Effector memory CD8-positive, alpha-beta T cell (primary cell): ENCODE measurements around the gene PARD3B.

ENCODE experiments used
- ATAC-seq: fragments of 150-1000 bp; cut with Tn5 transposase; replicated peaks from 2 replicates; pipeline ENCODE4 v1.10.0; 2021; ENCODE audit warnings: mild to moderate bottlenecking, moderate library complexity
- DNase-seq, 3 experiments: peaks; one replicate each; pipeline ENCODE4 v3.0.0; 2021
- H3K27ac Mint-ChIP-seq, 2 donors: one replicate each; pipeline ENCODE4 v1.8.0; 2022; ENCODE audit warnings: mild to moderate bottlenecking in 2 of 2, mixed read lengths in 2 of 2, moderate library complexity in 2 of 2
- H3K27me3 Mint-ChIP-seq, 2 donors: one replicate each; pipeline ENCODE4 v1.8.0; 2022; ENCODE audit warnings: mixed read lengths in 2 of 2
- H3K36me3 Mint-ChIP-seq: one replicate; pipeline ENCODE4 v1.8.0; 2022; ENCODE audit warnings: mild to moderate bottlenecking, moderate library complexity, mixed read lengths; ENCODE audit not compliant: insufficient read depth
- H3K4me1 Mint-ChIP-seq, 2 donors: one replicate each; pipeline ENCODE4 v1.8.0; 2022; ENCODE audit warnings: low read depth in 2 of 2, mixed read lengths in 2 of 2
- H3K4me3 Mint-ChIP-seq, 2 donors: one replicate each; pipeline ENCODE4 v1.8.0; 2022; ENCODE audit warnings: mild to moderate bottlenecking in 2 of 2, mixed read lengths in 2 of 2, moderate library complexity in 2 of 2
- H3K9me3 Mint-ChIP-seq, 2 donors: one replicate each; pipeline ENCODE4 v1.8.0; 2022; ENCODE audit warnings: mixed read lengths in 2 of 2

The PARD3B gene

GRCh38 chr2:205520311-205520710 lies 975.0 kb downstream of the PARD3B start:
- no peaks in the 10 kb centered on the region for H3K36me3 Mint-ChIP-seq
- ATAC-seq (no peak), DNase-seq (no peak)
- peaks cover 2 to 10% of the 10 kb centered on the region in 2 donors for H3K9me3 Mint-ChIP-seq
- H3K27ac Mint-ChIP-seq, result no peak overlapping the region
- H3K27me3 Mint-ChIP-seq, result peaks cover 0 to 10% of the 10 kb centered on the region in 2 donors
- no peaks in the 10 kb centered on the region for H3K4me1 Mint-ChIP-seq
- no peak overlapping the region for H3K4me3 Mint-ChIP-seq

GRCh38 chr2:205524656-205525055 lies 979.4 kb downstream of the PARD3B start:
- DNase-seq (no peak), ATAC-seq (no peak)
- Mint-ChIP-seq H3K27ac (no peak overlapping the region), H3K4me1 (no peaks in the 10 kb centered on the region), H3K27me3 (peaks cover 0 to 19% of the 10 kb centered on the region in 2 donors), H3K4me3 (no peak overlapping the region), H3K36me3 (no peaks in the 10 kb centered on the region), H3K9me3 (peaks cover 2% of the 10 kb centered on the region in 2 donors)

- DNase-seq (no peak), ATAC-seq (no peak)
- peaks cover 0 to 7% of the 10 kb centered on the region in 2 donors for H3K9me3 Mint-ChIP-seq
- no peak overlapping the region for H3K27ac Mint-ChIP-seq
- H3K4me1 Mint-ChIP-seq, result no peaks in the 10 kb centered on the region
- peaks cover 0 to 19% of the 10 kb centered on the region in 2 donors for H3K27me3 Mint-ChIP-seq
- H3K36me3 Mint-ChIP-seq, result no peaks in the 10 kb centered on the region
- no peak overlapping the region for H3K4me3 Mint-ChIP-seq
These were observed 982.5 kb downstream of the PARD3B start for GRCh38 chr2:205527801-205528200.

- Mint-ChIP-seq H3K27ac (no peak overlapping the region), H3K9me3 (peaks cover 0 to 7% of the 10 kb centered on the region in 2 donors), H3K27me3 (peaks cover 0 to 13% of the 10 kb centered on the region in 2 donors), H3K36me3 (no peaks in the 10 kb centered on the region), H3K4me1 (no peaks in the 10 kb centered on the region), H3K4me3 (no peak overlapping the region)
- no peak for DNase-seq
- ATAC-seq, result no peak
These were observed 985.8 kb downstream of the PARD3B start for GRCh38 chr2:205531072-205531471.

GRCh38 chr2:205531489-205532148 lies 986.3 kb downstream of the PARD3B start:
- Mint-ChIP-seq H3K27ac (no peak overlapping the region), H3K4me3 (no peak overlapping the region), H3K4me1 (no peaks in the 10 kb centered on the region)

GRCh38 chr2:205535001-205535400 lies 989.7 kb downstream of the PARD3B start:
- DNase-seq (no peak), ATAC-seq (no peak)
- Mint-ChIP-seq H3K27me3 (peaks cover 0 to 9% of the 10 kb centered on the region in 2 donors), H3K4me1 (no peaks in the 10 kb centered on the region), H3K4me3 (no peak overlapping the region), H3K9me3 (peaks cover 0 to 5% of the 10 kb centered on the region in 2 donors), H3K36me3 (no peaks in the 10 kb centered on the region), H3K27ac (no peak overlapping the region)

More at GRCh38 chr2:205531489-205532148, 986.3 kb downstream of the PARD3B start:
- no peaks in the 10 kb centered on the region for H3K36me3 Mint-ChIP-seq
- H3K27me3 Mint-ChIP-seq, result peaks cover 0 to 9% of the 10 kb centered on the region in 2 donors
- H3K9me3 Mint-ChIP-seq, result peaks cover 0 to 7% of the 10 kb centered on the region in 2 donors
- DNase-seq (no peak), ATAC-seq (no peak)

- H3K4me1 Mint-ChIP-seq, result no peaks in the 10 kb centered on the region
- no peak overlapping the region for H3K27ac Mint-ChIP-seq
- ATAC-seq, result no peak
- no peaks in the 10 kb centered on the region for H3K36me3 Mint-ChIP-seq
- no peak overlapping the region for H3K4me3 Mint-ChIP-seq
- H3K27me3 Mint-ChIP-seq, result no peaks in the 10 kb centered on the region
- no peaks in the 10 kb centered on the region for H3K9me3 Mint-ChIP-seq
- DNase-seq, result no peak
These were observed 994.3 kb downstream of the PARD3B start for GRCh38 chr2:205539603-205540002.

- no peak for DNase-seq
These were observed 994.8 kb downstream of the PARD3B start for GRCh38 chr2:205540036-205540435.

GRCh38 chr2:205543262-205543843 lies 998.1 kb downstream of the PARD3B start:
- no peak overlapping the region for H3K27ac Mint-ChIP-seq
- DNase-seq, result no peak
- H3K36me3 Mint-ChIP-seq, result no peaks in the 10 kb centered on the region
- no peaks in the 10 kb centered on the region for H3K9me3 Mint-ChIP-seq
- no peaks in the 10 kb centered on the region for H3K27me3 Mint-ChIP-seq
- no peak overlapping the region for H3K4me3 Mint-ChIP-seq
- ATAC-seq, result no peak
- no peaks in the 10 kb centered on the region for H3K4me1 Mint-ChIP-seq

More at GRCh38 chr2:205540036-205540435, 994.8 kb downstream of the PARD3B start:
- Mint-ChIP-seq H3K4me1 (no peaks in the 10 kb centered on the region), H3K9me3 (no peaks in the 10 kb centered on the region), H3K27me3 (no peaks in the 10 kb centered on the region), H3K36me3 (no peaks in the 10 kb centered on the region), H3K4me3 (no peak overlapping the region), H3K27ac (no peak overlapping the region)
- ATAC-seq, result no peak

- H3K27me3 Mint-ChIP-seq, result no peaks in the 10 kb centered on the region
- no peak overlapping the region for H3K27ac Mint-ChIP-seq
- ATAC-seq, result no peak
- H3K9me3 Mint-ChIP-seq, result no peaks in the 10 kb centered on the region
- H3K36me3 Mint-ChIP-seq, result no peaks in the 10 kb centered on the region
- no peaks in the 10 kb centered on the region for H3K4me1 Mint-ChIP-seq
- no peak overlapping the region for H3K4me3 Mint-ChIP-seq
- no peak for DNase-seq
These were observed 998.8 kb downstream of the PARD3B start for GRCh38 chr2:205543937-205544702.

GRCh38 chr2:205545971-205546816 lies 1000.9 kb downstream of the PARD3B start:
- Mint-ChIP-seq H3K36me3 (no peaks in the 10 kb centered on the region), H3K4me3 (no peak overlapping the region), H3K9me3 (no peaks in the 10 kb centered on the region), H3K27me3 (no peaks in the 10 kb centered on the region), H3K27ac (no peak overlapping the region), H3K4me1 (no peaks in the 10 kb centered on the region)
- ATAC-seq (no peak), DNase-seq (no peak)

- Mint-ChIP-seq H3K9me3 (peaks cover 0 to 3% of the 10 kb centered on the region in 2 donors), H3K27me3 (peaks cover 0 to 7% of the 10 kb centered on the region in 2 donors), H3K4me1 (no peaks in the 10 kb centered on the region), H3K27ac (no peak overlapping the region), H3K4me3 (no peak overlapping the region), H3K36me3 (no peaks in the 10 kb centered on the region)
- ATAC-seq (no peak), DNase-seq (no peak)
These were observed 1010.4 kb downstream of the PARD3B start for GRCh38 chr2:205555566-205556230.

GRCh38 chr2:205556357-205556756 lies 1011.1 kb downstream of the PARD3B start:
- Mint-ChIP-seq H3K27me3 (peaks cover 0 to 7% of the 10 kb centered on the region in 2 donors), H3K36me3 (no peaks in the 10 kb centered on the region), H3K4me1 (no peaks in the 10 kb centered on the region), H3K27ac (no peak overlapping the region), H3K4me3 (no peak overlapping the region), H3K9me3 (peaks cover 0 to 3% of the 10 kb centered on the region in 2 donors)
- DNase-seq (no peak), ATAC-seq (no peak)
